Tongue (tissue), 2 donors: ENCODE results near the gene NTN5. TPM values are rescaled to one million over a fixed set of nuclear protein-coding genes. Genes with fewer than 3 reads are reported as not detected.

Source experiments
- DNase-seq: peaks from one replicate; pipeline ENCODE4 v3.0.0-alpha.2; 2015
- total RNA-seq: library from RNA; depleted of rRNA; stranded (reverse); fragments of >200 nt; gene quantifications from one replicate; pipeline ENCODE4 v1.2.3, GENCODE V29; 2014

Gene NTN5
- total RNA-seq, 1 donor from 2014 or later: 0.21 TPM

DNA sequence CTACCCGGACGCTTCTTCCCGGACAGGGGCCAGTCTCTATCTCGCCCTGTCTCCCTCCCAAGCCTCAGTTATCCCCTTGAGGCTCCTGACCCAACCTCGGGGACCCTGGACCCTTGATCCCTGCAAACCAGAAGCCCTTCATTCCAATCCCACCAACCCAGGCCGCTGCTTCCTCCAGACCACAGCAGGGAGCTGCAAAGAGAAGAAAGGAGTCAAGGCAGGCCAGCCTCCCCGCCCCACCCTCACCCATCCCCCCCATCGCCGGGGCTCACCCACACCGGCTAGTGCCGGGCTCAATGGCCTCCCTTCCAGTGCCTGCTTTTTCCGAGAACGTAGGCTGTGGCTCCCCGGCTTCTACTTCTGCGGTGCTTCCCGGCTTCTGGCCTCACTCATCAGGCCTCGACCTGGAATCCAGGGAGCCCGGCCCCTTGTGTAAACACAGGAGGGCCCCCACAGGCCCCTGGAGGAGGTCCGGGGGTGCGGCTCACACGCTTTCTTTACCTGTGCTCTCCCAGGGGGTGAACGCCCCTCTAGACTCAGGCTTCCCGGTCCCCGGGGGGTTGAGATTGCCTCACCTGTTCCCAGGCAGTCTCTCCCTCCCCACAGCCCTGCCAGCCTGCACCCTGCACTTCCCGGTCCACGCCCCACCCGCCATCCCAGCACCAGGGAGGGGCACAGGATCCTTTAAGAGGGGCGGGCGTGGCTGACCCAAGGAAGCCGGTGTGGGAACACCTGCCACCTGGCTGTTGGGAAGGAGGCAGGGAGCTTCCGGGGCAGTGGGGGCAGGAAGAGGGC is 58.2 kb downstream of the NTN5 start, which contains the start of gene FAM83E:
Gene FAM83E (minus strand): TSS at position 641 of the 795 bp plus-strand sequence. CDS start 1,704 bp downstream, outside the sequence.
- DNase-seq: peak; percentile 71

DNA sequence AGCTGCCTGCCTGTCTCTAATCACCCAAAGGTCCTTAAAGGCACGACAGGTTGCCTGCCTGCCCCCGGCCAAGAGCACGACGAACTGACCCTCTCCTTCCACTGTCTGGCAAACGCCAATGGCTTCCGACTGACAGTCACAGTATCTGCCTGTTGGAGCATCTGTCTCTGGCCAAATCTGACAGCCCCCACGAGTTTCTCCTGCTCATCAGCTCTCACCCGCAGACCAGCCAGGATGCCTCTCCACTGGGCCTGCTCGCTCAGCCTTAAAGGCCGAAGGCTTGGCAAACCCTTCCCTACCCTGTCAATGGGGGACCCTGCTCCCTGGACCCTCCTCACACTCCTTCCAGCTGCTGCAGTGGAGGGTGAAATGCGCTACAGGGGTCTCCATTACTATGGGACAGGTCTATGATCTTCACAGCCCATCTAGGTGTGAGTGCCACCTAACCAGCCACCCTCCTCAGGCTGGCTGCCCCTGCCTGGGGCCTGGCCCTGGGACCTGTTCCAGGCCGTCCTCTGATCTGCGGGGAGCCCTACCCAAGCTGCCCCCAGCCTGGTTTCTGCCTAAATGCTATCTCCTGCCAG is 58.9 kb downstream of the NTN5 start:
- no peak for DNase-seq

DNA sequence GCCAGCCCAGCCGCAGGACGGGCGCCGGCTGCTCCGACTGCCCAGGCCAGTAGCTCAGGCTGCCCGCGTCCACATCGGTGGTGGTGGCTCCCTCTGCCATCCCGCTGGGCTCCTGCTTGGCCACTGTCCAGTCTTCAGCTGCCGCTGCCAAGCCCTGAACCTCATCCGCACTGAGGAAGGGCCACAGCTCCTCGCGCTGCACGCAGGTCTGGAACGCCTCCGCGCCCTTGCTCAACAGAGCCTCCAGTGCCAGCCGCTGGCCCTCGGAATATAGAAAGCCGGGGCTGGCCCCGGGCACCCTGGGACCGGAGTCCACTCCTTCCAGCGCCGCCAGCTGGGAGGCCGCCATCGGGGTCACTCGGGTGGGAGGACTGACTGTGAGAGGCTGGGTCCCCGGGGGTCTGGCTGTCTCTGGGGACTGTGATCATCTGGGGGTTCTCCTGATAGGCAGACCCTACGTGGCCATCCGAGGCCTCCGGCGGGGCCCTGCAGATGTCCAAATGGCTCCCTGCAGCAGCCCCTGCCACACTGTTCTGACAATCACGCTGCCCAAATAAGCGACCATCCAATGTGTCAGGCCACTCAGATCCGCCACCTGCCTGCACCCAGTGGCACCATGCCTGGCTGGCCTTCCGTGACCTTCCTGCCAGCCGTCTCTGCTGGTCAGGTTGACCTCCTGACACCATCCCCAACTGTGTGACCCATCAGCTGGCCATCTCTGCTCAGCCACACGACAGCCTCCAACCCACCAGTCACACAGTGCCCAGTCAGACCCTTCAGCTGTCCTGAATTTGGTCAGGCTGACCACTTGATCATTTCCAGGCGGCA is 59.6 kb downstream of the NTN5 start:
- no peak for DNase-seq

DNA sequence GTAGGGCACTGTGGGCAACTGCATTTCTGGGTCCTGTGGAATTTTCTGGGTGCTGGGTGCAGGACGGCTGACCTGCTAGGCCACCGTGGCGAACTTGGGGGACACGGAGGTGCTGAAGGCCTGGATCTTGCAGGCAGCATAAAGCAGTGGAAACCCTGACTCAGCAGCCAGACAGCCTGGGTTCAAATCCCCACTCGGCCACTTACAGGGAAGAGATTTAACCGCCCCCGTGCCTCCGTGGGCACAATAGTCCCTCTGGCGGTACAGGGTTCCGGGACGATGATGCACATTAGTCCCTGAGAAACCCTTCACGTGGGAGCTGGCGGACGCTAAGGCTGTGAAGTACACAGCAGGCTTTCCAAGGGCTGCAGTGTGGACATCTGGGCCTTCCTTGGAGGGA is 60.9 kb downstream of the NTN5 start:
- no peak for DNase-seq

Other genes with a start within 250 kb of the NTN5 start
- gene GRWD1, start 227.0 kb downstream of the NTN5 start, total RNA-seq: 26.6 TPM
- gene KCNJ14, start 217.4 kb downstream of the NTN5 start, total RNA-seq: 0.51 TPM
- gene CYTH2, start 203.6 kb downstream of the NTN5 start, total RNA-seq: 39.1 TPM
- gene LMTK3, start 161.2 kb downstream of the NTN5 start, total RNA-seq: 0.92 TPM
- 2.4 TPM for gene SULT2B1, start 120.8 kb downstream of the NTN5 start, total RNA-seq
- not detected for gene SPACA4, start 66.3 kb downstream of the NTN5 start, total RNA-seq
- gene FAM83E, start 57.9 kb downstream of the NTN5 start, total RNA-seq: 10.2 TPM
- 1,428 TPM for gene RPL18, start 53.8 kb downstream of the NTN5 start, total RNA-seq
- gene SPHK2, start 53.5 kb downstream of the NTN5 start, total RNA-seq: 9.2 TPM
- 8.7 TPM for gene DBP, start 35.6 kb downstream of the NTN5 start, total RNA-seq
- 3.7 TPM for gene CA11, start 26.8 kb downstream of the NTN5 start, total RNA-seq
- 3.0 TPM for gene FUT2, start 23.0 kb upstream of the NTN5 start, total RNA-seq
- gene MAMSTR, start 46.7 kb upstream of the NTN5 start, total RNA-seq: 4.3 TPM
- gene RASIP1, start 67.6 kb upstream of the NTN5 start, total RNA-seq: 24.1 TPM
- not detected for gene IZUMO1, start 73.9 kb upstream of the NTN5 start, total RNA-seq
- 1.1 TPM for gene FUT1, start 79.6 kb upstream of the NTN5 start, total RNA-seq
- gene FGF21, start 82.5 kb upstream of the NTN5 start, total RNA-seq: not detected
- gene BCAT2, start 138.0 kb upstream of the NTN5 start, total RNA-seq: 23.1 TPM
- gene HSD17B14, start 163.5 kb upstream of the NTN5 start, total RNA-seq: 1.2 TPM
- 18.1 TPM for gene PLEKHA4, start 195.6 kb upstream of the NTN5 start, total RNA-seq
- 64.0 TPM for gene PPP1R15A, start 199.4 kb upstream of the NTN5 start, total RNA-seq
- gene TULP2, start 225.7 kb upstream of the NTN5 start, total RNA-seq: not detected
- 154 TPM for gene NUCB1, start 227.3 kb upstream of the NTN5 start, total RNA-seq